Adrenal gland (tissue), 5 donors: ENCODE measurements around the gene KIF16B.

Experiments used
- POLR2A ChIP-seq, 2 donors: fragments of 450-650 bp; IDR thresholded peaks; one replicate each; pipeline ENCODE4 v1.6.1; 2017; ENCODE audit warnings: antibody characterized with exemption in 2 of 2, mild to moderate bottlenecking in 2 of 2, moderate library complexity in 1 of 2
- TF ChIP-seq, protein P1 (sequence below), 6 experiments: fragments of 450-650 bp in 4 of 6; fragments of 200-600 bp in 2 of 6; sonication (generic) in 1 of 6; IDR thresholded peaks; 1 replicate in 5 of 6; 2 replicates in 1 of 6; pipeline versions ENCODE4 v1.5.1 to v1.8.0; 2016 to 2021; ENCODE audit warnings: antibody characterized with exemption in 6 of 6, mild to moderate bottlenecking in 2 of 6, moderate library complexity in 1 of 6
- donor health status: DM: no; HTN: no; CAD: no.

DNA sequence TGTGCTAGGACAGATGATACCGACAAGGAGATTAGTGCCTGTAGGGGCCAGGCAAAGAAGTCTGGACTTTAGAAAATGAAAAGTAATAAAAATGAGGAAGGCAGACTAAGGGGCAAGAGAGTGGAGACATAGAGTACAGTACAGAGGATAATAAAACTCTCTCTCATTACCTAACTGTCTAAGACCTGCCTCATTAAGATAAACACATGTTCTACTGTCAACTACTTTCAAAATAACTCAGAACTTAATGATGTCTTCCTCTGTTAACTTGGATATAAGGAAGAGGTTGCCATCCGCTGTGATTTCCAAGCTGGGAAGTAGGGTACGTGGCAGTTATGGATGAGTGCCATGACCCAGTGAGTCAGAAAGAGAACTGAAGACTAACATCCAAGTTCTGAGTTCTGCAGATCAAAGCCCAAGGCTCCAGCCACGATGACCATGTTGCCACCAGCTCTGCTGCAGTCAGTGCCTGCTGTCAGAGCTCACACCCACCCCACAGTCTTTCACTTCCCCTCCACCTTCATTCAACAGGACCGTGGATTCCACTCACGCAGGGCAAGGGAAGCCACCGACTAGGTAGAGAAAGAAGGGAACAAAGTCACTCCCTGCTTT, 81.8 kb downstream of the KIF16B start:
- TF ChIP-seq, protein P1, sequence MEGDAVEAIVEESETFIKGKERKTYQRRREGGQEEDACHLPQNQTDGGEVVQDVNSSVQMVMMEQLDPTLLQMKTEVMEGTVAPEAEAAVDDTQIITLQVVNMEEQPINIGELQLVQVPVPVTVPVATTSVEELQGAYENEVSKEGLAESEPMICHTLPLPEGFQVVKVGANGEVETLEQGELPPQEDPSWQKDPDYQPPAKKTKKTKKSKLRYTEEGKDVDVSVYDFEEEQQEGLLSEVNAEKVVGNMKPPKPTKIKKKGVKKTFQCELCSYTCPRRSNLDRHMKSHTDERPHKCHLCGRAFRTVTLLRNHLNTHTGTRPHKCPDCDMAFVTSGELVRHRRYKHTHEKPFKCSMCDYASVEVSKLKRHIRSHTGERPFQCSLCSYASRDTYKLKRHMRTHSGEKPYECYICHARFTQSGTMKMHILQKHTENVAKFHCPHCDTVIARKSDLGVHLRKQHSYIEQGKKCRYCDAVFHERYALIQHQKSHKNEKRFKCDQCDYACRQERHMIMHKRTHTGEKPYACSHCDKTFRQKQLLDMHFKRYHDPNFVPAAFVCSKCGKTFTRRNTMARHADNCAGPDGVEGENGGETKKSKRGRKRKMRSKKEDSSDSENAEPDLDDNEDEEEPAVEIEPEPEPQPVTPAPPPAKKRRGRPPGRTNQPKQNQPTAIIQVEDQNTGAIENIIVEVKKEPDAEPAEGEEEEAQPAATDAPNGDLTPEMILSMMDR (IDR thresholded peaks at IDR 0.05) = no peak
- TF ChIP-seq POLR2A (IDR thresholded peaks at IDR 0.05) = no peak
